ENCODE data around the gene SINHCAF.

DNA sequence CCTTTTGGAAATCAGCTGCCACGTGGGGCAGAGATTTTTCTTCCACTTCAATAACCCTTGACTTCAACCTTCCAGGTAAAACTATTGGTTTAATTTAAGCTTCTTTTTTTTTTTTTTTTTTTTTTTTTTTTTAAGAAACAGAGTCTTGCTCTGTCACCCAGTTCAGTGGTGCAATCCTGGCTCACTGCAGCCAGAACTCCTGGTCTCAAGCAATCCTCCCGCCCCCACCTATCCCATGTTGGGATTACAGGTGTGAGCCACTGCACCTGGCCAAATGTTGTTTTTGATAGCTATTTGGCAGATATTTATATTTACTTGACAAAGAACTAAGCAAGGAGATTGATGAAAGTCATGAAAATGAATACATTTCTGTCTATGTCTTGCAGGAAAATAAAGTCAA, 65.1 kb downstream of the SINHCAF start:
- TF ChIP-seq CTCF (IDR thresholded peaks at IDR 0.05; ENCODE audit: low read length) (no peak), EZH2 (optimal IDR thresholded peaks at IDR 0.05; ENCODE audit: low read depth, low read length) (no peak), EZH2phosphoT487 (IDR thresholded peaks at IDR 0.05; ENCODE audit: low read length) (no peak)
